ENCODE measurements around the gene CYP39A1. TPM values are rescaled to one million over a fixed set of nuclear protein-coding genes. Genes with fewer than 3 reads are reported as not detected.

CYP39A1 gene
- total and polyA plus RNA-seq, 2 experiments from 2014 or later = 3.4 to 4.3 TPM

DNA sequence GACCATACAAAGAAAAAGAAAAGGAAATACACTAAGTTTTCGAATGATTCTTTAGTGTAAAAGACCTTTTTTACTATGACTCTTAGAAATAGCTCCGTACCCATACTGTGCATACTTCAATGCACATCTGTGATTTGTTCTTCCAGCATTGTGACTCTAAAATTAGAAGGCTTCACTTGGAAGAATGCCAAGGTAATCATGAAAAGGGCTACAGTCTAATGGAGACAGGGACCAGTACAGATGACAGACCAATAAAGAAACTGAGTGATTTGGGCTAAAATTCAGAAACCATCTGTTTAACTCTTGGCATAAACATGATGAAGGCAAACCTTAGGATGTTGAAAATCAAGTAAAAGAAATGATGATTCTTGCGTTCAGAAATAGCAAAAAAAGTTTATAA is 46.3 kb downstream of the CYP39A1 start:
- peak in 1 of 2 donors; percentile 50 for DNase-seq (ENCODE audit: low read depth in 1 of 2, low spot score in 1 of 2)
- Histone ChIP-seq H3K9me3 (ENCODE audit: low read depth) (no peaks in the 10 kb centered on the region), H3K4me1 (ENCODE audit: low read depth) (peaks cover 22% of the 10 kb centered on the region), H3K27ac (no peak overlapping the region), H3K4me3 (no peak overlapping the region), H3K36me3 (no peaks in the 10 kb centered on the region), H3K27me3 (no peaks in the 10 kb centered on the region)
- no peak for TF ChIP-seq CTCF (IDR thresholded peaks at IDR 0.05; ENCODE audit: low read depth, low read length)

- H3K4me3 ChIP-seq = no peak overlapping the region
- no peaks in the 10 kb centered on the region for H3K27me3 ChIP-seq
- H3K36me3 ChIP-seq = no peaks in the 10 kb centered on the region
- no peaks in the 10 kb centered on the region for H3K9me3 ChIP-seq (ENCODE audit: low read depth)
- peaks cover 16% of the 10 kb centered on the region for H3K4me1 ChIP-seq (ENCODE audit: low read depth)
- no peak overlapping the region for H3K27ac ChIP-seq
- TF ChIP-seq CTCF (IDR thresholded peaks at IDR 0.05; ENCODE audit: low read depth, low read length) = no peak
- DNase-seq (ENCODE audit: low read depth in 1 of 2, low spot score in 1 of 2) = no peak
Observed at GRCh38 chr6:46605091-46605797, 47.4 kb downstream of the CYP39A1 start.

GRCh38 chr6:46598215-46598614 is 54.4 kb downstream of the CYP39A1 start:
- TF ChIP-seq CTCF (IDR thresholded peaks at IDR 0.05; ENCODE audit: low read depth, low read length) = no peak
- Histone ChIP-seq H3K4me1 (ENCODE audit: low read depth) (no peaks in the 10 kb centered on the region), H3K27me3 (no peaks in the 10 kb centered on the region), H3K4me3 (no peak overlapping the region), H3K9me3 (ENCODE audit: low read depth) (no peaks in the 10 kb centered on the region), H3K36me3 (no peaks in the 10 kb centered on the region), H3K27ac (no peak overlapping the region)
- DNase-seq (ENCODE audit: low read depth in 1 of 2, low spot score in 1 of 2) = no peak

- DNase-seq (ENCODE audit: low read depth in 1 of 2, low spot score in 1 of 2) = no peak
- no peaks in the 10 kb centered on the region for H3K4me1 ChIP-seq (ENCODE audit: low read depth)
- H3K27me3 ChIP-seq = no peaks in the 10 kb centered on the region
- TF ChIP-seq CTCF (IDR thresholded peaks at IDR 0.05; ENCODE audit: low read depth, low read length) = no peak
- no peaks in the 10 kb centered on the region for H3K36me3 ChIP-seq
- H3K4me3 ChIP-seq = no peak overlapping the region
- no peaks in the 10 kb centered on the region for H3K9me3 ChIP-seq (ENCODE audit: low read depth)
- no peak overlapping the region for H3K27ac ChIP-seq
Observed at GRCh38 chr6:46592740-46593139, 59.9 kb downstream of the CYP39A1 start.

GRCh38 chr6:46592046-46592445 is 60.6 kb downstream of the CYP39A1 start:
- Histone ChIP-seq H3K27ac (no peak overlapping the region), H3K4me1 (ENCODE audit: low read depth) (no peaks in the 10 kb centered on the region), H3K9me3 (ENCODE audit: low read depth) (no peaks in the 10 kb centered on the region), H3K4me3 (no peak overlapping the region), H3K27me3 (no peaks in the 10 kb centered on the region), H3K36me3 (no peaks in the 10 kb centered on the region)
- DNase-seq (ENCODE audit: low read depth in 1 of 2, low spot score in 1 of 2) = no peak
- TF ChIP-seq CTCF (IDR thresholded peaks at IDR 0.05; ENCODE audit: low read depth, low read length) = no peak

Measured in cardiac muscle cell (in vitro differentiated cells and primary cell).